CD4-positive, CD25-positive, alpha-beta regulatory T cell (primary cell): ENCODE results near the gene MOB3C. TPM values are rescaled to one million over a fixed set of nuclear protein-coding genes. Genes with fewer than 3 reads are reported as not detected.

Experiments
- ATAC-seq, 2 donors: fragments of 150-1000 bp; cut with Tn5 transposase; one replicate each; pipeline ENCODE4 v1.10.0; 2021; ENCODE audit warnings: low read depth in 2 of 2, moderate number of reproducible peaks in 2 of 2, moderate library complexity in 1 of 2
- DNase-seq, 3 donors: peaks; one replicate each; pipeline versions ENCODE4 v3.0.0 to v3.0.0-alpha.2; 2012 to 2022; ENCODE audit warnings: mixed read lengths in 1 of 3
- H3K27ac ChIP-seq: one replicate; pipeline ENCODE4 v1.7.0; 2013; ENCODE audit warnings: mild to moderate bottlenecking, low read length; ENCODE audit not compliant: insufficient read depth, poor library complexity, severe bottlenecking
- H3K27me3 ChIP-seq: one replicate; pipeline ENCODE4 v1.7.0; 2013; ENCODE audit warnings: low read length; ENCODE audit not compliant: control insufficient read depth, insufficient read depth
- H3K36me3 ChIP-seq: one replicate; pipeline ENCODE4 v1.7.0; 2013; ENCODE audit warnings: mild to moderate bottlenecking, low read length, moderate library complexity; ENCODE audit not compliant: control insufficient read depth, insufficient read depth
- H3K4me1 ChIP-seq: 2 replicates; pipeline ENCODE4 v1.7.0; 2013; ENCODE audit warnings: mild to moderate bottlenecking, low read length; ENCODE audit not compliant: insufficient read depth, control insufficient read depth, poor library complexity, severe bottlenecking
- H3K4me3 ChIP-seq: one replicate; pipeline ENCODE4 v1.7.0; 2013; ENCODE audit warnings: low read depth, mild to moderate bottlenecking, low read length, moderate library complexity
- H3K9me3 ChIP-seq, 2 experiments: 1 replicate in 1 of 2; 2 replicates in 1 of 2; pipeline ENCODE4 v1.7.0; 2013; ENCODE audit warnings: low read length in 2 of 2, mild to moderate bottlenecking in 1 of 2, moderate library complexity in 1 of 2; ENCODE audit not compliant: control insufficient read depth in 2 of 2
- H3K27ac Mint-ChIP-seq, 3 donors: one replicate each; pipeline ENCODE4 v1.8.0; 2020 to 2022; ENCODE audit warnings: mild to moderate bottlenecking in 3 of 3, mixed read lengths in 3 of 3, moderate library complexity in 2 of 3
- H3K27me3 Mint-ChIP-seq: one replicate; pipeline ENCODE4 v1.8.0; 2022; ENCODE audit warnings: mild to moderate bottlenecking, mixed read lengths
- H3K36me3 Mint-ChIP-seq: one replicate; pipeline ENCODE4 v1.8.0; 2020; ENCODE audit warnings: mixed read lengths
- H3K4me1 Mint-ChIP-seq, 4 donors: one replicate each; pipeline ENCODE4 v1.8.0; 2020 to 2022; ENCODE audit warnings: mixed read lengths in 4 of 4, mild to moderate bottlenecking in 1 of 4
- H3K4me3 Mint-ChIP-seq, 4 donors: one replicate each; pipeline ENCODE4 v1.8.0; 2020 to 2022; ENCODE audit warnings: mild to moderate bottlenecking in 4 of 4, mixed read lengths in 4 of 4, moderate library complexity in 3 of 4
- H3K9me3 Mint-ChIP-seq, 7 donors: one replicate each; pipeline ENCODE4 v1.8.0; 2020 to 2022; ENCODE audit warnings: mixed read lengths in 7 of 7, mild to moderate bottlenecking in 3 of 7, moderate library complexity in 2 of 7
- polyA plus RNA-seq, 4 donors: library from polyadenylated mRNA; unstranded; fragments of 300-500 nt; fragmentation: Illumina TruSeq; gene quantifications; one replicate each; pipeline ENCODE4 v1.2.3, GENCODE V29; 2021
- total RNA-seq: library from RNA; stranded (reverse); gene quantifications from one replicate; pipeline ENCODE4 v1.2.3, GENCODE V29; 2022

MOB3C gene
- total and polyA plus RNA-seq, 5 donors from 2014 or later = 6.4 to 16.0 (median 10.3) TPM

GRCh38 chr1:46619656-46620258, 3.1 kb upstream of the MOB3C start:
- no peaks in the 10 kb centered on the region for H3K27me3 Mint-ChIP-seq

GRCh38 chr1:46618754-46619415, 2.3 kb upstream of the MOB3C start:
- no peak overlapping the region for H3K27ac ChIP-seq
- peaks cover 0 to 37% (median 21%) of the 10 kb centered on the region in 4 donors for H3K4me1 Mint-ChIP-seq
- peak overlapping the region in 2 of 4 donors; percentile 43 to 44 for H3K4me3 Mint-ChIP-seq
- no peaks in the 10 kb centered on the region for H3K27me3 ChIP-seq
- no peaks in the 10 kb centered on the region for H3K9me3 ChIP-seq
- H3K36me3 Mint-ChIP-seq = no peaks in the 10 kb centered on the region
- no peak overlapping the region for H3K4me3 ChIP-seq
- no peaks in the 10 kb centered on the region for H3K27me3 Mint-ChIP-seq
- H3K27ac Mint-ChIP-seq = peak overlapping the region in 1 of 3 donors; percentile 36
- ATAC-seq (no peak), DNase-seq (no peak)
- H3K9me3 Mint-ChIP-seq = no peaks in the 10 kb centered on the region
- H3K36me3 ChIP-seq = no peaks in the 10 kb centered on the region
- peaks cover 32% of the 10 kb centered on the region for H3K4me1 ChIP-seq

More at GRCh38 chr1:46619656-46620258, 3.1 kb upstream of the MOB3C start:
- H3K4me3 ChIP-seq = no peak overlapping the region
- no peak overlapping the region for H3K27ac ChIP-seq
- H3K4me1 Mint-ChIP-seq = peaks cover 0 to 29% (median 16%) of the 10 kb centered on the region in 4 donors
- H3K4me3 Mint-ChIP-seq = peak overlapping the region in 1 of 4 donors; percentile 43
- no peaks in the 10 kb centered on the region for H3K36me3 Mint-ChIP-seq
- H3K27me3 ChIP-seq = no peaks in the 10 kb centered on the region
- no peaks in the 10 kb centered on the region for H3K9me3 ChIP-seq
- no peaks in the 10 kb centered on the region for H3K36me3 ChIP-seq
- ATAC-seq = no peak
- peaks cover 23% of the 10 kb centered on the region for H3K4me1 ChIP-seq
- H3K27ac Mint-ChIP-seq = peak overlapping the region in 1 of 3 donors; percentile 36
- no peaks in the 10 kb centered on the region for H3K9me3 Mint-ChIP-seq
- DNase-seq = no peak

- H3K27me3 Mint-ChIP-seq = no peaks in the 10 kb centered on the region
- H3K27ac Mint-ChIP-seq = peak overlapping the region in 2 of 3 donors; percentile 93 to 97
- Histone ChIP-seq H3K4me3 (no peak overlapping the region), H3K9me3 (no peaks in the 10 kb centered on the region), H3K27ac (no peak overlapping the region), H3K4me1 (peaks cover 39% of the 10 kb centered on the region), H3K27me3 (no peaks in the 10 kb centered on the region), H3K36me3 (no peaks in the 10 kb centered on the region)
- H3K4me3 Mint-ChIP-seq = peak overlapping the region; percentile 88 to 95 (median 94)
- ATAC-seq = no peak
- peaks cover 0 to 47% (median 26%) of the 10 kb centered on the region in 4 donors for H3K4me1 Mint-ChIP-seq
- H3K36me3 Mint-ChIP-seq = peaks cover 2% of the 10 kb centered on the region
- DNase-seq = no peak
- H3K9me3 Mint-ChIP-seq = no peaks in the 10 kb centered on the region
Measured at GRCh38 chr1:46617833-46618232, 1.2 kb upstream of the MOB3C start.

GRCh38 chr1:46617108-46617800, 643 bp upstream of the MOB3C start:
- Histone ChIP-seq H3K4me3 (peak overlapping the region; percentile 79), H3K36me3 (peaks cover 3% of the 10 kb centered on the region), H3K4me1 (peaks cover 42% of the 10 kb centered on the region), H3K27ac (peak overlapping the region; percentile 81), H3K27me3 (no peaks in the 10 kb centered on the region), H3K9me3 (no peaks in the 10 kb centered on the region)
- Mint-ChIP-seq H3K27me3 (no peaks in the 10 kb centered on the region), H3K36me3 (peaks cover 5% of the 10 kb centered on the region), H3K27ac (peak overlapping the region; percentile 93 to 99 (median 97)), H3K4me3 (peak overlapping the region; percentile 88 to 95 (median 94)), H3K4me1 (peaks cover 0 to 52% (median 27%) of the 10 kb centered on the region in 4 donors), H3K9me3 (no peaks in the 10 kb centered on the region)
- no peak for ATAC-seq
- DNase-seq = no peak

- peak in 2 of 3 donors; percentile 12 to 36 for DNase-seq
- Histone ChIP-seq H3K27ac (peak overlapping the region; percentile 81), H3K36me3 (peaks cover 11% of the 10 kb centered on the region), H3K4me1 (peaks cover 49% of the 10 kb centered on the region), H3K9me3 (no peaks in the 10 kb centered on the region), H3K4me3 (peak overlapping the region; percentile 79), H3K27me3 (no peaks in the 10 kb centered on the region)
- peak overlapping the region; percentile 88 to 95 (median 94) for H3K4me3 Mint-ChIP-seq
- H3K27me3 Mint-ChIP-seq = no peaks in the 10 kb centered on the region
- peaks cover 0 to 66% (median 36%) of the 10 kb centered on the region in 4 donors for H3K4me1 Mint-ChIP-seq
- H3K36me3 Mint-ChIP-seq = peaks cover 8% of the 10 kb centered on the region
- no peaks in the 10 kb centered on the region for H3K9me3 Mint-ChIP-seq
- H3K27ac Mint-ChIP-seq = peak overlapping the region; percentile 86 to 97 (median 93)
- no peak for ATAC-seq
Measured at GRCh38 chr1:46615735-46616134, 876 bp downstream of the MOB3C start.

- peaks cover 12% of the 10 kb centered on the region for H3K36me3 ChIP-seq
- H3K27me3 Mint-ChIP-seq = no peaks in the 10 kb centered on the region
- H3K36me3 Mint-ChIP-seq = peaks cover 11% of the 10 kb centered on the region
- H3K9me3 ChIP-seq = no peaks in the 10 kb centered on the region
- ATAC-seq (no peak), DNase-seq (no peak)
- peak overlapping the region; percentile 88 to 95 (median 94) for H3K4me3 Mint-ChIP-seq
- H3K4me1 ChIP-seq = peaks cover 49% of the 10 kb centered on the region
- H3K4me1 Mint-ChIP-seq = peaks cover 0 to 70% (median 41%) of the 10 kb centered on the region in 4 donors
- H3K27ac Mint-ChIP-seq = peak overlapping the region in 2 of 3 donors; percentile 93 to 97
- H3K9me3 Mint-ChIP-seq = no peaks in the 10 kb centered on the region
- no peaks in the 10 kb centered on the region for H3K27me3 ChIP-seq
- H3K27ac ChIP-seq = no peak overlapping the region
- H3K4me3 ChIP-seq = peak overlapping the region; percentile 79
Measured at GRCh38 chr1:46615088-46615487, 1.5 kb downstream of the MOB3C start.

GRCh38 chr1:46614604-46614984, 2.0 kb downstream of the MOB3C start:
- peak overlapping the region; percentile 73 to 94 (median 88) for H3K4me3 Mint-ChIP-seq

More at GRCh38 chr1:46614604-46614984, 2.0 kb downstream of the MOB3C start:
- Mint-ChIP-seq H3K36me3 (peaks cover 16% of the 10 kb centered on the region), H3K9me3 (no peaks in the 10 kb centered on the region), H3K27ac (peak overlapping the region in 2 of 3 donors; percentile 55 to 93), H3K4me1 (peaks cover 0 to 73% (median 44%) of the 10 kb centered on the region in 4 donors), H3K27me3 (no peaks in the 10 kb centered on the region)
- Histone ChIP-seq H3K36me3 (peaks cover 17% of the 10 kb centered on the region), H3K4me3 (peak overlapping the region; percentile 26), H3K9me3 (no peaks in the 10 kb centered on the region), H3K4me1 (peaks cover 49% of the 10 kb centered on the region), H3K27ac (peak overlapping the region; percentile 15), H3K27me3 (no peaks in the 10 kb centered on the region)
- DNase-seq (no peak), ATAC-seq (no peak)
